Pulmonary artery endothelial cell (primary cell): ENCODE data around the gene DNTTIP2. TPM values are rescaled to one million over a fixed set of nuclear protein-coding genes. Genes with fewer than 3 reads are reported as not detected.
"Not testable (repeated sequence)": the region's sequence is repeated elsewhere in the genome, so short reads cannot be mapped to it uniquely, and the experiment has no call there.

Experiments used
- DNase-seq: peaks from one replicate; pipeline ENCODE4 v3.0.0-alpha.2; 2011; ENCODE audit warnings: low read depth, low spot score
- total RNA-seq: library from RNA; depleted of rRNA; stranded (reverse); fragments of >200 nt; gene quantifications from 2 replicates; pipeline ENCODE4 v1.2.3, GENCODE V29; 2014

DNTTIP2 gene
- total RNA-seq, 1 donor from 2014 or later: 30.4 TPM

DNA sequence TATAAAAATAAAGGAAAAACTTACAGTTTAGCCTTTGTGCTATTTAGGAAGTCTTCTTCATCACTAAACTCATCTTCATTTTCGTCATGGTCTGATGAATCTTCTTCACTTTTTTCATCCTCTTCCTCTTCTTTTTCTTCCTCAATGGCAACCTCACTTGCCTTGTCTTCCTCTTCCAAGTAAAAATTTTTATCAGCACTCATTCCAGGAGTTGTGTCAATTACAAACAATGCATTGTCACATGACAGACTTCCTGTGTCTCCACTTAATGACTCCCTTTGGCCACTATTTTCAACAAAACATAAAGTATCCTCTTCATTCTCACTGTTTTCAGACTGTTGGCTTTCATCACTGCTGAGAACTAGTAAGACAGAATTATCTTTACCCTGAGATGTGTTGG is 2.8 kb downstream of the DNTTIP2 start:
- no peak for DNase-seq

DNA sequence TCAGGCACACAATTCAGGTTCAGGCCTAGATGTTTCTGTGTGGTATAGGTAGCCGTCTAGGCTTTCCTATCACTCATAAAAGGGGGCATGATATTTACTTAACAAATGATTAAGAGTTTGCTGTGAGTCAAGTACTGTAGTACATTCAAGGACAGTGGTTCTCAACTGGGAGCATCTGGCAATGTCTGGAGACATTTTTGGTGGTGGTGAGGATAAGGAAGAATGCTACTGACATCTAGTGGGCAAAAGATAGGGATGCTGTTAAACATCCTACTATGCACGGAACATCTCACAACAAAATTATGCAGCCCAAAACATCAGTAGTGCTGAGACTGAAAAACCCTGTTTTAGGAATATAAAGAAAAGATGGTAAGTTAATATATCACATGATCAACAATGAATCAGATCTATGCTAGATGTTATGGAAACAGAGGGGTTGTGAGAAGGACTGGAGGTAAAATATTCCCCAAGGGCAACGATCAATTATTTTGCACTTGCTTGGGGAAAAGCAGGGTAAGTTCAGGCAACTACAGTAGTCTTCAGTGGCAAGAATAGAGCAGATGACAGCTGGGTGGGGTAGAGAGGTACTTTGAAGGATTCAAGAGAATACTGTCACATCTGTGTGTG is 4.9 kb downstream of the DNTTIP2 start:
- no peak for DNase-seq

DNA sequence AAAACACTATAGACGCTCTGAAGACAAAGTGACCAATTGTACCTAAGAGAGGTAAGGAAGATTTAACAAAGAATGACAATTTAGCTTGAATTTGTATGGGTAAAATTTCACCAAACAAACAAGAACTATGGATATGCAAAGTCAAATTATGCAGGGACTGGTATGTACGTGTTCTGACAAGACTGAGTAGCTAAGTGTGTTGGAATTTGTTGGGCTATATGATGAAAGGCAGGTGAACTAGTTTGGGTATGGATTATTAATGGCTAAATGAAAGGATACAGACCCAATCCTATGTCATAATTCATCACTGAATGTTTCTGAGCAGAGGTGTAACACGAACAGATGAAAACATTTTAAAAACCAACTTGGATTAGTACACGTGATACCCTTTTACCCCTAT is 7.6 kb downstream of the DNTTIP2 start:
- no peak for DNase-seq

DNA sequence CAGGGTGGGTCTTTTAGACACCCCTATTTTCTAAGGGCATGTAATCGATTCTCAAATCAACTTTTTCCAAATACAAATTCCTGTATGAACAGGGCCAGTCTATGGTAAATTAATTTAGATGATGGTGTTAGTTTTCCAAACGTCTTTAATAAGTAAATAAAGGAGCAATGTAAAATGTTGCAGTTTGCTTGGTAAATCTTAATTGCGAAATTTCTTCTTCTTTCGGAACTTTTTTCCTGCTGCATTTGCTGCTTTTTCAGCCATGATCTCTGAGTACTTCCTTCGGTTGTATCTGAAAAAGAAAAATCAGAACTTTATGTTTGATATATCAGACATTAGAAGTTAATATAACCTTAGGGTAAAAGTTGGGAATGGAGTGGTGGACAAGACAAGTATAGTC is 9.4 kb downstream of the DNTTIP2 start:
- DNase-seq: no peak

DNA sequence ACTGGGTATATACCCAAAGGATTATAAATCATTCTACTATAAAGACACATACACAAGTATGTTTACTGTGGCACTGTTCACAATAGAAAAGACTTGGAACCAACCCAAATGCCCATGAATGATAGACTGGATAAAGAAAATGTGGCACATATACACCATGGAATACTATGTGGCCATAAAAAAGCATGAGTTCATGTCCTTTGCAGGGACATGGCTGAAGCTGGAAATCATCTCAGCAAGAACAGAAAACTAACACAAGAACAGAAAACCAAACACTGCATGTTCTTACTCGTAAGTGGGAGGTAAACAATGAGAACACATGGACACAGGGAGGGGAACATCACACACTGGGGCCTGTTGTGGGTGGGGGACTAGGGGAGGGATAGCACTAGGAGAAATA is 10.5 kb downstream of the DNTTIP2 start:
- not testable (repeated sequence) for DNase-seq

DNA sequence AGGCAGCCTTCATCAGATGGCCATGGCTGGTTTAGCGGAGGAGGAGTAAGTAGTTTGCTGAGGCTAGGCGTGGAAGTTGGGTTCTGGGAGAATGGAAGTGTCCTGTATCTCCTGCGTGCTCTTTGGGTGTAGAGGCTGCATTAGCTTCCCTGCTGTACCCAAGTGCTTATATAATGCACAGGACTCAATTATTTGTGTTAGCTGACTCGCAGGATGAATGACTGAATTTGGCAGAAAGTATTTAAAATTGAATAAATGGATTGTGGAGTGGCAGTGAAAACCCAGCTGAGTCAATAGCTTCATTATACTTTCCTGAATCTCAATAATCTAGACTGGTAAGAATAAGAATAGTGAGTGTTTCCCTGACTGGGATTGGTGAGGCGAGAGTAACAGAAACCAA is 13.8 kb downstream of the DNTTIP2 start:
- DNase-seq: no peak

DNA sequence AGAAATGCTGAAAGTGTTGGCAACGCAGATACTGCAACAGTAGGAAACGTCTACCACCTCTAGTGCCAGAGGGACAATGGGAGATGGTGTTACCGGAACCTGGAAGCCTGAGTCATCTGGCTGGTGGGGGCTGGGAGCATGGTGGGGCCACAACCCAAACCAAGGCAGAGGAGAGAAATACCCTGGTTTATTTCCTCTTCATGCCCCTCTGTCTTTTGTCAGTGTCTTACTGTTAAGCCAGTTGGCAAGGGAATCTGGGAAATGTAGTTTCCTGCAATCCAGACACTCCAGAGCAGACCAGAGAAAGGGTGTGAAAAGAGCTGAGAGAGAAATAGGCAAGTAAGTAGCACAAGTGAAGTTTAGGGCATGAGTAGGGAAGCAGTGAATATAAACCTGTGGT is 14.8 kb downstream of the DNTTIP2 start:
- no peak for DNase-seq

DNA sequence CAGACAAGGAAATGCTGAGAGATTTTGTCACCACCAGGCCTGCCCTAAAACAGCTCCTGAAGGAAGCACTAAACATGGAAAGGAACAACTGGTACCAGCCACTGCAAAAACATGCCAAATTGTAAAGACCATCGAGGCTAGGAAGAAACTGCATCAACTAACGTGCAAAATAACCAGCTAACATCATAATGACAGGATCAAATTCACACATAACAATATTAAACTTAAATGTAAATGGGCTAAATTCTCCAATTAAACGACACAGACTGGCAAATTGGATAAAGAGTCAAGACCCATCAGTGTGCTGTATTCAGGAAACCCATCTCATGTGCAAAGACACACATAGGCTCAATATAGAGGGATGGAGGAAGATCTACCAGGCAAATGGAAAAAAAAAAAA is 21.4 kb downstream of the DNTTIP2 start:
- DNase-seq: not testable (repeated sequence)

DNA sequence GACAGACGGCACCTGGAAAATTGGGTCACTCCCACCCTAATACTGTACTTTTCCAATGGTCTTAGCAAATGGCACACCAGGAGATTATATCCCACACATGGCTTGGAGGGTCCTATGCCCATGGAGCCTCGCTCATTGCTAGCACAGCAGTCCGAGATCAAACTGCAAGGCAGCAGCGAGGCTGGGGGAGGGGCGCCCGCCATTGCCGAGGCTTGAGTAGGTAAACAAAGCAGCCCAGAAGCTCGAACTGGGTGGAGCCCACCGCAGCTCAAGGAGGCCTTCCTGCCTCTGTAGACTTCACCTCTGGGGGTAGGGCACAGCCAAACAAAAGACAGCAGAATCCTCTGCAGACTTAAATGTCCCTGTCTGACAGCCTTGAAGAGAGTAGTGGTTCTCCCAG is 23.0 kb downstream of the DNTTIP2 start:
- DNase-seq: not testable (repeated sequence)

DNA sequence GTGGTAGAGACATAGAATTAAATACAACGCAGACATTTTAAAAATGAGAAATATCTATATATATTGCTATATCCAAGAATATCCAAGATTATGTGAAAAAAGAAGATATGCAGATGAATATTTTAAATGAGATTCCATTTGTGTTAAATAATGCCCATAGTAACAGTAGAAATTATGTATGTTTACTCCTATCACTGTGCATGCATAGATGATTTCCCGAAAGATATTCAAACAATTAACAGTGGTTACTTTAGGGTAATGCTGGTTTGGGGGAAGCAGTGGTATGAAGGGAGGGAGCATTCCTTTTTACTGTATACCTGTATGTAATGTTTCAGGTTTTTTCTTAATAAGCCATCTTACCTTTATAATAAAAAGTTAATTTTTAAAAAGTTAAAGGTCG is 25.1 kb downstream of the DNTTIP2 start:
- DNase-seq: no peak

DNA sequence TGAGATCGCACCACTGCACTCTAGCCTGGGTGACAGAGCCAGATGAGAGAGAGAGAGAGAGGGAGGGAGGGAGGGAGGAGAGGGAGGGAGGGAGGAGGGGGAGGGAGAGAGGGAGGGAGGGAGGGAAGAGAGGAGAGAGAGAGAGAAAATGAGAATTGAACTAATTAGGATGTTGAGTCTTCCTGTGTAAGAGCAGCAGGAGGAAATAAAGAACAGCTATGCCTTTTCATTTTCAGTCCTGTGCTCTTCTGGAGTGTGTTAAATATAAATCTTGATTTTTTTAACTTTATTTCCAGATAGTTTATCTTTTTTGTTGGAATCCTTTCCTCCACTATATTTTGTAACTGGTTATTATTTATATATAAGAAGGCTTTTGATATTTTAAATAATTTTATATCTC is 27.1 kb downstream of the DNTTIP2 start:
- no peak for DNase-seq

DNA sequence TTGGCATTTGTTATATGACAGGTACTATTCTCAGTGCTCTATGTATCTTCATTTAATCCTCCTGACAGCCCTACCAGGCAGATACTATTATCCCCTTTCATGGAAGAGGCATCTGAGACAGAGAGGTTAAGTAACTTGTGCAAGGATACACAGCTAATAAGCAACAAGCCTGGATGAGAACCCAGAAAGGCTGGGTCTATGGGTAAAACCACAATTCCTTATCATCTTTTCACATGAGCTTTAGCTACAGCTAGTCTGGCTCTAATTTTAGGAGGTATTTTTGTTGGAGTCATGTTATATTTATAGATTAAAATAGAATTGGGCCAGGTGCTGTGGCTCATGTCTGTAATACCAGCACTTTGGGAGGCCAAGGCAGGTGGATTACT is 27.7 kb downstream of the DNTTIP2 start:
- no peak for DNase-seq

DNA sequence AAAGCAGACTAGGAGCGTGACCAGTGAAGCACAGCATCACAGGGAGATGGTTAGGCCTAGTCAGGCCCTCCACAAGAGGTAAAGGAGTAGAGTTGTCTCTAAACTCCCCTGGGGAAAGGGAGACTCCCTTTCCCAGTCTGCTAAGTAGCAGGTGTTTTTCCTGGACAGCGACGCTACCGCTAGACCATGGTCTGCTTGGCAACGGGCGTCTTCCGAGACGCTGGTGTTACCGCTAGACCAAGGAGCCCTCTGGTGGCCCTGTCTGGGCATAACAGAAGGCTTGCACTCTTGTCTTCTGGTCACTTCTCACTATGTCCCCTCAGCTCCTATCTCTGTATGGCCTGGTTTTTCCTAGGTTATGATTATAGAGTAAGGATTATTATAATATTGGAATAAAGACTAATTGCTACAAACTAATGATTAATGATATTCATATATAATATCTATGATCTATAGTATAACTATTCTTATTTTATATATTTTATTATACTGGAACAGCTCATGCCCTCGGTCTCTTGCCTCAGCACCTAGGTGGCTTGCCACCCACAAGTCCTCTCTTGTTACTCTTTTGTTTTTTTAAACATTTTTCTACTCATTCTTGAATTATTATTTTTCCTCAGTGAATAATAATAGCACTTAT is 28.2 kb downstream of the DNTTIP2 start:
- not testable (repeated sequence) for DNase-seq

DNA sequence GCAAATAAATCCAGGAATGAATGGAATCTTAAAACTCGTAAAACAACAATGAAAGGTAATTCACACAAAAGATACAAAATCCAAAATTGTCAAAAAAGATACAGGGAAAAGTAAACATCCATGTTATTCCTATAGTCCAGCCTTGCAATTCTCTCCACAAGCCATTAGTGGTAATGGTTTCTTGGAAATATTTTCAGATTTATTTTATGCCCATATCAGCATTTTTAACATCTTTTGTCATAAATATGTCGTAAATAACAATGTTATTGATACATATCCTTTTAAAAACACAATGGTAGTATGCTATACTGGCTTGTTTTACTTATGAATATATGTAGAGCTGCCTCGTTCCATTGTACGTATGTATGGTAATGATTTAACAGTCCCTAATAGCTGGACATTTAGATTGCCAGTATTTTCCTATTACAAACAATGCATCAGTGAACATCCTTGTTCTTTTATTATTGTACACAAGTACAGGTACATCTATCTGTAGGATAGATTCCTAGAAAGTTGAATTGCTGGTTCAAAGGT is 30.6 kb downstream of the DNTTIP2 start:
- no peak for DNase-seq

DNA sequence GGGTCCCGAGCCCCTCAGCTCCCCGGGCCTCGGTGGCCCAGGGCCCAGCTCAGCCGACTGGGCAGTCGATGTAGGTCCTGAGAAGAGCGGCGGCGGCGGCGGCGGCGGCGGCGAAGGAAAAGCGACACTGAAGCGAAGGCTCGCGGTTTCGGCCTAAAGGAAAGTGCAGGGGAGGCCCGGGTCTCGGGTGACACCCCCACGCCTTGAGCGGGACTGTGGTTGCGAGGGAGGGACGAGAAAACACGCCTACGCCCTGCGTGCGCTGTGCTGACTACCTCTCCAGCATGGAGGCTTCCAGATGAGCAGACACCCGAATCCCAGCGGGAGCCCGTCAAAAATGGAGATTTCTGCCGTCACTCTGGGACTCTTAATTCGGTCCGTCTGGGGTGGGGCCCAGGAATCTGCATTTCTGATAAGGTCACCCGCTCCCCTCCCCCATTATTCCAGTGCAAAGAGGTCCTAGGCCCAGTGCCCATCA is 31.2 kb downstream of the DNTTIP2 start:
- DNase-seq: no peak

DNA sequence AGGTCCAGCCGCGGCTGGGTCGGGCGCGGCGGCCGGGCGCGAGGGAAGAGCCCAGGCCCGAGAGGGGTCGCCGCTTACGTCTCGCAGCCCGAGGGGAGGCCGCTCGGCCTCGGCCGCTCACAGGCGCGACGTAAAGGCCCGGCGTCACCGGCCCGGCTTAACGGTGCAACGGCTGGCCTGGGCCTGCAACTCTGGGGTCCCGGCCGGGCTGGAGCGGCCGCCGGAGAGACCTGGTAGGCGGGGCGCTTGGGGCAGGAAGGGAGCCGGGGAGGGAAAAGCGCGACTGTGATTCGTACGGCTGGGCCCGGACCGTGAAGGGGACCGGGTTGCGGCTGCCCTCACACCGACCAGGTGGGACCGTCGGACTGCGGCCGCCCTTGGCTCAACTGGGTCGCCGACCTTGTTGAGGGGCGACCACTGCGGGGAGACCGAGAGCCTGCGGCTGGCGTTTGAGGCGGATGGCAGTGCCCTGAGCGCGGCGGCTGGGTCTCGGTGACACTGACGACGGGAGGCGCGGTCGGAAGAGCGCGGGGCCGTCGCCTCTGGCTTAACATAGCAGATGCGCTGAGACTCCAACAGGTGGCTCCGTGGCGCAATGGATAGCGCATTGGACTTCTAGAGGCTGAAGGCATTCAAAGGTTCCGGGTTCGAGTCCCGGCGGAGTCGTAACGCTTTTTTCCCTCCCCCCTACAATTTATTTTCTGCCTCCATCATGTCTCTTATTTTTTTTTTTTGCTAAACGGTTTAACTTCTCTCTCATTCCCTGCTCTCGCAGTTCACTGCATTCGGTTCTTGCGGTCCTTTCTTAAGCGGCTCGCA is 31.8 kb downstream of the DNTTIP2 start:
- DNase-seq: no peak

DNA sequence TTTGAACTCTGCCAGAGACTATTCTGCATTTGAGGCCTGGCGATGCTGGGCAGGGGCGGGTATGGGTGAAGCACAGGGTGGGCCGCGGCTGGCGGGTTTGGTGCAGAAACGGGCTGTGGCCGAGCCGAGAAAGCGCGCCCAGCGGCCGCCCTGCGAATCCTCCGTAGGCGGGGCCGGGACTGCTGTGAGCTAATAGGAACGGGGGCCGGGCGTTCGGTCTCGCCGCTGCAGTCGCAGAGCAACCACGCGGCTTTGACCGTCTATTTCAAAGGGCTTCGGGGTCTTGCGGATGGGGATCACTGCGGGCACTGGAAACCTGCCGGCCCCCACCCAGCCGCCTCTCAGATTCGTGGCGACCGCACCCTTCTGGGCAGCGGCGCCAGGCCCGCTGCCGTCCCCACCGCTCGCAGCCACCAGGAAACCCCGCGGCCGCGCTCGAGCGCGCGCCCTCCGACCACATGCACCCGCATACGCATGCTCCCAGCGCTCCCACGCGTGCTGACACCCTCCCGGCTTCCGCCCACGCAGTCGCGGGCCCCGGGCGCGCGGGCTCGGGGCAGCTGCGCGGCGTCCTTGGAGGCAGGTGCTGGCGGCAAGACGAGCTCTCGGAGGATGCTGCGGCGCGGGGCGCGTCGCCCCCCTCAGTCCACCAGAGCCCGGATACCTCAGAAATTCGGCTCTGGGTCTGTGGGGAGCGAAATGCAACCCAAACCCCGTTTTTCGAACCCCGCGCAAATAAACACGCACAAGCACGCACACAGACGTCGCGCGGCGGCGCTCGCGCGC is 32.6 kb downstream of the DNTTIP2 start:
- no peak for DNase-seq

DNA sequence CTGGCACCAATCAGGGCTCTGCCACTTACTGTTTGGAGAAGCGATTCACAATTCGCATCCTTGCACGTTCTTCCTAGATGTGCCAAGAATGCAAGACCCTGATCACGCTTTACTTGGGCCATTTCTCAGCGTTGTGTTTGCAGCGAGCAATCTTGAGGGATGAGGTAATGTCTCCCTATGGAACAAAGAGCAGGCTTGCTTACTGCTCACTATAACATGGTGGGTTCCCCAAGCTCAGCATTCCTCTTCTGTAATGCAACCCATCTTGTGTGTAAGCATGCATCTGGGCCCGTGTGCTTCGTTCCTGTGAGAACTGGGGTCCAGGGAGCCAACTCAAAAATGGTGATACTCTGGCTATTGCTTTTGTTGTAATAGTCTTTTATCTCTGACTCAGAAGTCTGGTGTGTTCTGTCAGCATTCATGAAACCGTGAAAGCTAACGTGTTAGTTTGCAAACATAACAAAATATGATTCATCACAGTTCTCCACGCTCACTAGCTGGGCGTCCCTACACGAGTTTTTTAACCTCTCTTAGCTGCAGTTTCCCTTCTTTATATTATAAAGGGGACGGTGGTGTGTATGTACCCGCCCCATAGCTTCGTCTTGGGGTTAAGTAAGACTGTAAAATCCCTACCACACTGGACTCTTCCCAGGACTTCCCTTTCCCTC is 33.3 kb downstream of the DNTTIP2 start:
- DNase-seq: no peak

DNA sequence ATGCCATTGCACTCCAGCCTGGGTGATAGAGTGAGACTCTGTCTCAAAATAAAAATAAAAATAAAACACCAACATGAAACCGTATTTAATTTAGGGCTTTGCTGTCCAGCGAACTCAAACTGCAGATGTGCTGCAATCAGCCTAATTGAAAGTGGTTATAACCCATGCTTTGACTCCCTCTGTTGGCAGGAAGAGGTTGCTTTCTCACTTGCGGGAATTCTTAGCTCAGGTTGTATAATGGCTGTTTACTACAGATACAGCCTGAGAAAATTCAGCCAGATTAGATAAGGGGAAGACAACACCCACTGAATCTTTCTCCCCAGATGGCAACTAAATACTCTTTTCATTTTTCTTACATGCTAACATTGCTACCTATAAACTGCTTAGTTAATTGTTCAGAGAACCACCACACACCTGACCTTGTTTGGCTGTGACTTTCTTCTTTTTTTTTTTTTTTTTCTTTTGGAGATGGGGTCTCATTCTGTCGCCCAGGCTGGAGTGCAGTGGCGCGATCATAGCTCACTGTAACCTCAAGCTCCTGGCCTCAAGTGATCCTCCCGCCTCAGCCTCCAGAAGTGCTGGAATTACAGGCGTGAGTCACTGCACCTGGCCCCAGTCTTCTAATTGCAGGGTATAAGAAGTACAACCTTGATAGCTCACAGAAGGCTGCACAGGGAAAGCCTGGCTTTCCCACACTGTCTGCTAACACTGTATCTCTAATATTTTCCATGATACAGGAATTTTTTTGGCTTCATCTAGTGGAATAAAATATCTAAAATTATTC is 34.6 kb downstream of the DNTTIP2 start:
- no peak for DNase-seq
